HepG2 (cell line): ENCODE data around the gene ITGB5. TPM values are rescaled to one million over a fixed set of nuclear protein-coding genes. Genes with fewer than 3 reads are reported as not detected.
A peak's percentile ranks its signal among the peaks of the same experiment; 100 is the strongest.

Source experiments
- HDAC1 ChIP-seq: sonication (generic); formaldehyde crosslinking; IDR thresholded peaks from 2 replicates; pipeline ENCODE4 v1.5.1; 2020; ENCODE audit warnings: mild to moderate bottlenecking, missing genetic modification reagents
- HDAC2 ChIP-seq: sonication (generic); formaldehyde crosslinking; IDR thresholded peaks from 2 replicates; pipeline ENCODE4 v1.4.0; 2020; ENCODE audit warnings: missing genetic modification reagents
- HMG20A ChIP-seq: IDR thresholded peaks from 2 replicates; pipeline ENCODE4 v1.6.1; 2016; ENCODE audit warnings: borderline replicate concordance
- HMG20B ChIP-seq: conservative IDR thresholded peaks from 2 replicates; pipeline ENCODE4 v1.6.1; 2016; ENCODE audit warnings: missing genetic modification reagents, missing compliant biosample characterization
- KDM3A ChIP-seq: IDR thresholded peaks from 2 replicates; pipeline ENCODE4 v1.6.1; 2018; ENCODE audit warnings: low read depth, missing compliant biosample characterization
- MED1 ChIP-seq: sonication (generic); formaldehyde crosslinking; IDR thresholded peaks from 2 replicates; pipeline ENCODE4 v1.4.0; 2020; ENCODE audit warnings: missing genetic modification reagents
- MEIS2 ChIP-seq: sonication (generic); formaldehyde crosslinking; IDR thresholded peaks from 2 replicates; pipeline ENCODE4 v1.9.0; 2021; ENCODE audit warnings: mild to moderate bottlenecking, missing genetic modification reagents
- NR2F1 ChIP-seq, 2 experiments: fragments of 450-650 bp in 1 of 2; formaldehyde crosslinking in 1 of 2; IDR thresholded peaks; 2 replicates each; pipeline versions ENCODE4 v1.5.0 to v1.6.1; 2016 to 2020; ENCODE audit warnings: mild to moderate bottlenecking in 1 of 2, missing compliant biosample characterization in 1 of 2, missing genetic modification reagents in 1 of 2, moderate library complexity in 1 of 2
- NR2F2 ChIP-seq: IDR thresholded peaks from 2 replicates; pipeline ENCODE4 v1.6.1; 2012; ENCODE audit warnings: low read depth, inconsistent platforms, borderline replicate concordance
- SMAD9 ChIP-seq: sonication (generic); formaldehyde crosslinking; IDR thresholded peaks from 2 replicates; pipeline ENCODE4 v1.5.1; 2020; ENCODE audit warnings: mild to moderate bottlenecking, missing genetic modification reagents
- TBX3 ChIP-seq: fragments of 450-650 bp; IDR thresholded peaks from 2 replicates; pipeline ENCODE4 v1.6.1; 2017; ENCODE audit warnings: antibody characterized with exemption, mild to moderate bottlenecking, inconsistent platforms, borderline replicate concordance
- TEAD3 ChIP-seq: optimal IDR thresholded peaks from 2 replicates; pipeline ENCODE3; 2016; ENCODE audit warnings: borderline replicate concordance
- ZFP41 ChIP-seq: sonication (generic); formaldehyde crosslinking; IDR thresholded peaks from 2 replicates; pipeline ENCODE4 v1.4.0; 2020; ENCODE audit warnings: mild to moderate bottlenecking, missing genetic modification reagents, borderline replicate concordance
- ZMYM3 ChIP-seq: sonication (generic); formaldehyde crosslinking; IDR thresholded peaks from 2 replicates; pipeline ENCODE4 v1.5.1; 2020; ENCODE audit warnings: mild to moderate bottlenecking, missing genetic modification reagents
- ZNF121 ChIP-seq: sonication (generic); formaldehyde crosslinking; IDR thresholded peaks from 2 replicates; pipeline ENCODE4 v1.5.0; 2020; ENCODE audit warnings: mild to moderate bottlenecking, missing genetic modification reagents
- ZNF274 ChIP-seq: sonication (generic); formaldehyde crosslinking; IDR thresholded peaks from 2 replicates; pipeline ENCODE4 v1.5.1; 2020; ENCODE audit warnings: mild to moderate bottlenecking, missing genetic modification reagents
- ZNF616 ChIP-seq: sonication (generic); formaldehyde crosslinking; IDR thresholded peaks from 2 replicates; pipeline ENCODE4 v1.5.0; 2020; ENCODE audit warnings: low read depth, mild to moderate bottlenecking, missing genetic modification reagents
- polyA plus RNA-seq, 8 experiments: library from polyadenylated mRNA; depleted of rRNA in 3 of 8; stranded (reverse) in 7 of 8; unstranded in 1 of 8; fragments of >200 nt; fragmentation: Illumina TruSeq in 4 of 8; extraction: Trizol in 4 of 8; gene quantifications; 2 replicates each; pipeline versions ENCODE4 v1.2.1 to v1.2.3, GENCODE V29; 2011 to 2016; ENCODE audit warnings: low read depth in 4 of 8, missing spikeins in 1 of 8, mixed read lengths in 1 of 8; ENCODE audit not compliant: insufficient read depth in 1 of 8
- total RNA-seq, 5 experiments: library from RNA; depleted of rRNA; stranded (reverse); fragments of >200 nt; fragmentation: Illumina TruSeq; extraction: Trizol; gene quantifications; 2 replicates each; pipeline ENCODE4 v1.2.3, GENCODE V29; 2016; ENCODE audit warnings: low read depth in 1 of 5
- TF ChIP-seq, protein P1 (sequence below): sonication (generic); formaldehyde crosslinking; IDR thresholded peaks from 2 replicates; pipeline ENCODE4 v1.4.0; 2020; ENCODE audit warnings: missing genetic modification reagents
- TF ChIP-seq, protein P2 (sequence below): sonication (generic); formaldehyde crosslinking; IDR thresholded peaks from 2 replicates; pipeline ENCODE4 v1.5.0; 2020; ENCODE audit warnings: mild to moderate bottlenecking, missing genetic modification reagents, moderate library complexity
- TF ChIP-seq, protein P3 (sequence below): IDR thresholded peaks from 2 replicates; pipeline ENCODE4 v1.6.1; 2016; ENCODE audit warnings: low read depth, missing genetic modification reagents, missing compliant biosample characterization
- TF ChIP-seq, protein P4 (sequence below): IDR thresholded peaks from 2 replicates; pipeline ENCODE4 v1.6.1; 2016

The ITGB5 gene
- total and polyA plus RNA-seq, 2 of the 13 experiments (the other 11 are each of a cell fraction or from before 2014, with no cell fraction given), result 74.1 to 343 TPM

DNA sequence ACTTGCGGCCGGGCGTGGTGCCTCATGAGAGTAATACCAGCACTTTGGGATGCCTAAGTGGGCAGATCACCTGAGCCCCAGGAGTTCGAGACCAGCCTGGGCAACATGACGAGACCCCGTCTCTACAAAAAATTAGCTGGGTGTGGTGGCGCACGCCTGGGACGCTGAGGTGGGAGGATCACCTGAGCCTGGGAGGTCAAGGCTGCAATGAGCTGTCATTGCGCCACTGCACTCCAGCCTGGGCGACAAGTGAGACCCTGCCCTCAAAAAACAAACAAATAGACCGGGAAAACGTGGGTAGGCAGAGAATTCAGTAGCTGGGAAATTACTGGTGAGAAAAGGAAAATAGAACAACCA, 156.2 kb downstream of the ITGB5 start (continued):
- TF ChIP-seq, protein P1, sequence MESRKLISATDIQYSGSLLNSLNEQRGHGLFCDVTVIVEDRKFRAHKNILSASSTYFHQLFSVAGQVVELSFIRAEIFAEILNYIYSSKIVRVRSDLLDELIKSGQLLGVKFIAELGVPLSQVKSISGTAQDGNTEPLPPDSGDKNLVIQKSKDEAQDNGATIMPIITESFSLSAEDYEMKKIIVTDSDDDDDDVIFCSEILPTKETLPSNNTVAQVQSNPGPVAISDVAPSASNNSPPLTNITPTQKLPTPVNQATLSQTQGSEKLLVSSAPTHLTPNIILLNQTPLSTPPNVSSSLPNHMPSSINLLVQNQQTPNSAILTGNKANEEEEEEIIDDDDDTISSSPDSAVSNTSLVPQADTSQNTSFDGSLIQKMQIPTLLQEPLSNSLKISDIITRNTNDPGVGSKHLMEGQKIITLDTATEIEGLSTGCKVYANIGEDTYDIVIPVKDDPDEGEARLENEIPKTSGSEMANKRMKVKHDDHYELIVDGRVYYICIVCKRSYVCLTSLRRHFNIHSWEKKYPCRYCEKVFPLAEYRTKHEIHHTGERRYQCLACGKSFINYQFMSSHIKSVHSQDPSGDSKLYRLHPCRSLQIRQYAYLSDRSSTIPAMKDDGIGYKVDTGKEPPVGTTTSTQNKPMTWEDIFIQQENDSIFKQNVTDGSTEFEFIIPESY (CRISPR knock-in tag), result 0 out of 2 replicates have a peak, but pooled peaks have one; percentile 32
- TF ChIP-seq KDM3A, result 0 out of 2 replicates have a peak, but pooled peaks have one; percentile 54
- TF ChIP-seq ZFP41, result no peak
- peak; percentile 64; the same call in 1 of the 2 replicates for TF ChIP-seq NR2F2
- TF ChIP-seq, protein P2, sequence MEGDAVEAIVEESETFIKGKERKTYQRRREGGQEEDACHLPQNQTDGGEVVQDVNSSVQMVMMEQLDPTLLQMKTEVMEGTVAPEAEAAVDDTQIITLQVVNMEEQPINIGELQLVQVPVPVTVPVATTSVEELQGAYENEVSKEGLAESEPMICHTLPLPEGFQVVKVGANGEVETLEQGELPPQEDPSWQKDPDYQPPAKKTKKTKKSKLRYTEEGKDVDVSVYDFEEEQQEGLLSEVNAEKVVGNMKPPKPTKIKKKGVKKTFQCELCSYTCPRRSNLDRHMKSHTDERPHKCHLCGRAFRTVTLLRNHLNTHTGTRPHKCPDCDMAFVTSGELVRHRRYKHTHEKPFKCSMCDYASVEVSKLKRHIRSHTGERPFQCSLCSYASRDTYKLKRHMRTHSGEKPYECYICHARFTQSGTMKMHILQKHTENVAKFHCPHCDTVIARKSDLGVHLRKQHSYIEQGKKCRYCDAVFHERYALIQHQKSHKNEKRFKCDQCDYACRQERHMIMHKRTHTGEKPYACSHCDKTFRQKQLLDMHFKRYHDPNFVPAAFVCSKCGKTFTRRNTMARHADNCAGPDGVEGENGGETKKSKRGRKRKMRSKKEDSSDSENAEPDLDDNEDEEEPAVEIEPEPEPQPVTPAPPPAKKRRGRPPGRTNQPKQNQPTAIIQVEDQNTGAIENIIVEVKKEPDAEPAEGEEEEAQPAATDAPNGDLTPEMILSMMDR (CRISPR knock-in tag), result peak; percentile 3; the same call in 1 of the 2 replicates
- TF ChIP-seq TEAD3 (CRISPR knock-in tag), result peak; percentile 9
- peak; percentile 93 for TF ChIP-seq ZMYM3 (CRISPR knock-in tag)
- TF ChIP-seq, protein P3, sequence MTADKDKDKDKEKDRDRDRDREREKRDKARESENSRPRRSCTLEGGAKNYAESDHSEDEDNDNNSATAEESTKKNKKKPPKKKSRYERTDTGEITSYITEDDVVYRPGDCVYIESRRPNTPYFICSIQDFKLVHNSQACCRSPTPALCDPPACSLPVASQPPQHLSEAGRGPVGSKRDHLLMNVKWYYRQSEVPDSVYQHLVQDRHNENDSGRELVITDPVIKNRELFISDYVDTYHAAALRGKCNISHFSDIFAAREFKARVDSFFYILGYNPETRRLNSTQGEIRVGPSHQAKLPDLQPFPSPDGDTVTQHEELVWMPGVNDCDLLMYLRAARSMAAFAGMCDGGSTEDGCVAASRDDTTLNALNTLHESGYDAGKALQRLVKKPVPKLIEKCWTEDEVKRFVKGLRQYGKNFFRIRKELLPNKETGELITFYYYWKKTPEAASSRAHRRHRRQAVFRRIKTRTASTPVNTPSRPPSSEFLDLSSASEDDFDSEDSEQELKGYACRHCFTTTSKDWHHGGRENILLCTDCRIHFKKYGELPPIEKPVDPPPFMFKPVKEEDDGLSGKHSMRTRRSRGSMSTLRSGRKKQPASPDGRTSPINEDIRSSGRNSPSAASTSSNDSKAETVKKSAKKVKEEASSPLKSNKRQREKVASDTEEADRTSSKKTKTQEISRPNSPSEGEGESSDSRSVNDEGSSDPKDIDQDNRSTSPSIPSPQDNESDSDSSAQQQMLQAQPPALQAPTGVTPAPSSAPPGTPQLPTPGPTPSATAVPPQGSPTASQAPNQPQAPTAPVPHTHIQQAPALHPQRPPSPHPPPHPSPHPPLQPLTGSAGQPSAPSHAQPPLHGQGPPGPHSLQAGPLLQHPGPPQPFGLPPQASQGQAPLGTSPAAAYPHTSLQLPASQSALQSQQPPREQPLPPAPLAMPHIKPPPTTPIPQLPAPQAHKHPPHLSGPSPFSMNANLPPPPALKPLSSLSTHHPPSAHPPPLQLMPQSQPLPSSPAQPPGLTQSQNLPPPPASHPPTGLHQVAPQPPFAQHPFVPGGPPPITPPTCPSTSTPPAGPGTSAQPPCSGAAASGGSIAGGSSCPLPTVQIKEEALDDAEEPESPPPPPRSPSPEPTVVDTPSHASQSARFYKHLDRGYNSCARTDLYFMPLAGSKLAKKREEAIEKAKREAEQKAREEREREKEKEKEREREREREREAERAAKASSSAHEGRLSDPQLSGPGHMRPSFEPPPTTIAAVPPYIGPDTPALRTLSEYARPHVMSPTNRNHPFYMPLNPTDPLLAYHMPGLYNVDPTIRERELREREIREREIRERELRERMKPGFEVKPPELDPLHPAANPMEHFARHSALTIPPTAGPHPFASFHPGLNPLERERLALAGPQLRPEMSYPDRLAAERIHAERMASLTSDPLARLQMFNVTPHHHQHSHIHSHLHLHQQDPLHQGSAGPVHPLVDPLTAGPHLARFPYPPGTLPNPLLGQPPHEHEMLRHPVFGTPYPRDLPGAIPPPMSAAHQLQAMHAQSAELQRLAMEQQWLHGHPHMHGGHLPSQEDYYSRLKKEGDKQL (CRISPR knock-in tag), result peak; percentile 27; the same call in 1 of the 2 replicates
- TF ChIP-seq HMG20B, result 0 out of 2 replicates have a peak, but pooled peaks have one; percentile 22
- 0 out of 2 replicates have a peak, but pooled peaks have one; percentile 38 for TF ChIP-seq MEIS2 (CRISPR knock-in tag)
- TF ChIP-seq SMAD9 (CRISPR knock-in tag), result no peak
- peak; percentile 57; the same call in 1 of the 2 replicates for TF ChIP-seq HMG20A (CRISPR knock-in tag)
- TF ChIP-seq ZNF274 (CRISPR knock-in tag), result no peak
- TF ChIP-seq HDAC2 (CRISPR knock-in tag), result peak; percentile 77
- TF ChIP-seq, protein P4, sequence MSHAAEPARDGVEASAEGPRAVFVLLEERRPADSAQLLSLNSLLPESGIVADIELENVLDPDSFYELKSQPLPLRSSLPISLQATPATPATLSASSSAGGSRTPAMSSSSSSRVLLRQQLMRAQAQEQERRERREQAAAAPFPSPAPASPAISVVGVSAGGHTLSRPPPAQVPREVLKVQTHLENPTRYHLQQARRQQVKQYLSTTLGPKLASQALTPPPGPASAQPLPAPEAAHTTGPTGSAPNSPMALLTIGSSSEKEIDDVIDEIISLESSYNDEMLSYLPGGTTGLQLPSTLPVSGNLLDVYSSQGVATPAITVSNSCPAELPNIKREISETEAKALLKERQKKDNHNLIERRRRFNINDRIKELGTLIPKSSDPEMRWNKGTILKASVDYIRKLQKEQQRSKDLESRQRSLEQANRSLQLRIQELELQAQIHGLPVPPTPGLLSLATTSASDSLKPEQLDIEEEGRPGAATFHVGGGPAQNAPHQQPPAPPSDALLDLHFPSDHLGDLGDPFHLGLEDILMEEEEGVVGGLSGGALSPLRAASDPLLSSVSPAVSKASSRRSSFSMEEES (CRISPR knock-in tag), result 0 out of 2 replicates have a peak, but pooled peaks have one; percentile 26
- no peak for TF ChIP-seq ZNF616 (CRISPR knock-in tag)
- peak; percentile 98 for TF ChIP-seq ZNF121 (CRISPR knock-in tag)
- peak; percentile 94 to 96 for TF ChIP-seq NR2F1 (CRISPR knock-in tag; IDR thresholded peaks at IDR 0.05)
- TF ChIP-seq HDAC1 (CRISPR knock-in tag), result peak; percentile 49; the same call in 1 of the 2 replicates
- TF ChIP-seq MED1, result peak; percentile 72
- peak; percentile 55; the same call in 1 of the 2 replicates for TF ChIP-seq TBX3
